Measurements from ENCODE around the gene VMP1.

DNA sequence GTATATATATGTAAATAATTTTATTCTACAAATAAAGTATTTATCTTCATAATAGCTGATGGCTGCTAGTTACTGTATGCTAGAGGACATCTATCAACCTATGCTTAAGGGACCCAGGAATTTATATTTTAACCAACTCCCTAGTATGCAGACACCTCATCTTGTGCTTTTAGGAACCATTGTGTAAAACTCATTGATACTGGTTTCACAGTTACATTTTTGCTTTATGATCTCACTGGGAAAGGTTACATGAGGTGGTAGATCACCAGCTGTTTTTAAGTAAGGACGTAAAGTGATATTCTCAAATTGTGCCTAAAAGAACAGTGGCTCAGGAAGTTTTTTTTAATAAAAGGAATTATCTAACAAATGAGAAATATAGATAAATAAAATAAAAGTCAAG lies 56.4 kb downstream of the VMP1 start:
- TF ChIP-seq CEBPB (IDR thresholded peaks at IDR 0.05) (no peak), FOXM1 (IDR thresholded peaks at IDR 0.05; ENCODE audit: borderline replicate concordance, low read depth) (no peak), NFIC (IDR thresholded peaks at IDR 0.05) (no peak), EP300 (IDR thresholded peaks at IDR 0.05; ENCODE audit: borderline replicate concordance) (no peak), CREB1 (IDR thresholded peaks at IDR 0.05; ENCODE audit: low read depth) (no peak), TAF1 (IDR thresholded peaks at IDR 0.05; ENCODE audit: low read depth) (no peak), RAD21 (IDR thresholded peaks at IDR 0.05; ENCODE audit: low read depth) (no peak), TCF12 (IDR thresholded peaks at IDR 0.05; ENCODE audit: low read depth) (no peak), ZBTB7A (IDR thresholded peaks at IDR 0.05; ENCODE audit: low read depth) (no peak)
- TF ChIP-seq, protein P1, sequence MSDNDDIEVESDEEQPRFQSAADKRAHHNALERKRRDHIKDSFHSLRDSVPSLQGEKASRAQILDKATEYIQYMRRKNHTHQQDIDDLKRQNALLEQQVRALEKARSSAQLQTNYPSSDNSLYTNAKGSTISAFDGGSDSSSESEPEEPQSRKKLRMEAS (IDR thresholded peaks at IDR 0.05), result no peak
